IMR-90 (cell line): Measurements from ENCODE around the gene PLCH1. TPM values are rescaled to one million over a fixed set of nuclear protein-coding genes. Genes with fewer than 3 reads are reported as not detected.

Experiments
- ATAC-seq: fragments of 200-7000 bp; cut with Tn5 transposase; 2 replicates; pipeline ENCODE4 v1.9.1; 2020; ENCODE audit warnings: low read depth, mild to moderate bottlenecking, moderate library complexity
- BruUV-seq: library from RNA; stranded (reverse); fragments of 400-500 nt; replicated peaks from 2 replicates; lab custom pipeline; 2021; lab: Mats Ljungman, UMichigan
- CTCF ChIA-PET: fragments of 300-600 bp; formaldehyde crosslinking; extraction: SDS; loops from one replicate; lab custom pipeline; 2021; ENCODE audit warnings: antibody characterized with exemption; lab: Yijun Ruan, JAX
- POLR2A ChIA-PET: fragments of 300-600 bp; sonication (Branson Sonifier 250); formaldehyde crosslinking; loops from one replicate; lab custom pipeline; 2022; ENCODE audit warnings: antibody characterized with exemption; ENCODE audit not compliant: unreplicated experiment; lab: Charles Lee
- DNase-seq: peaks from one replicate; pipeline ENCODE4 v3.0.0; 2013
- H2AFZ ChIP-seq: replicated peaks from 2 replicates; pipeline ENCODE3; 2013; ENCODE audit warnings: low read length, mild to moderate bottlenecking; ENCODE audit not compliant: poor library complexity
- H2AK5ac ChIP-seq: 2 replicates; pipeline ENCODE4 v1.6.1; 2013; ENCODE audit warnings: low read depth, low read length, inconsistent platforms
- H2AK9ac ChIP-seq: replicated peaks from 2 replicates; pipeline ENCODE3; 2013; ENCODE audit warnings: mild to moderate bottlenecking, low read depth, low read length, moderate library complexity; ENCODE audit not compliant: poor library complexity
- H2BK120ac ChIP-seq: 2 replicates; pipeline ENCODE4 v1.6.1; 2013; ENCODE audit warnings: low read depth, low read length, inconsistent platforms
- H2BK15ac ChIP-seq: 3 replicates; pipeline ENCODE4 v1.6.1; 2013; ENCODE audit warnings: low read depth, low read length, inconsistent platforms
- H2BK20ac ChIP-seq: 2 replicates; pipeline ENCODE4 v1.6.1; 2013; ENCODE audit warnings: low read depth, mild to moderate bottlenecking, inconsistent platforms, low read length, moderate library complexity
- H2BK5ac ChIP-seq: 2 replicates; pipeline ENCODE4 v1.6.1; 2013; ENCODE audit warnings: mild to moderate bottlenecking, low read depth, low read length, inconsistent platforms; ENCODE audit not compliant: poor library complexity, severe bottlenecking
- H3K14ac ChIP-seq: replicated peaks from 2 replicates; pipeline ENCODE4 v1.6.1; 2013; ENCODE audit warnings: low read depth, low read length, inconsistent platforms
- H3K18ac ChIP-seq: 2 replicates; pipeline ENCODE4 v1.6.1; 2013; ENCODE audit warnings: low read depth, low read length, control low read depth
- H3K23ac ChIP-seq: 2 replicates; pipeline ENCODE4 v1.6.1; 2013; ENCODE audit warnings: low read depth, low read length, inconsistent platforms
- H3K27ac ChIP-seq: 2 replicates; pipeline ENCODE4 v1.5.1; 2013; ENCODE audit warnings: mild to moderate bottlenecking, control low read depth, low read length; ENCODE audit not compliant: insufficient read depth
- H3K27me3 ChIP-seq: 2 replicates; pipeline ENCODE4 v1.6.1; 2013; ENCODE audit warnings: low read length; ENCODE audit not compliant: control insufficient read depth, insufficient read depth
- H3K36me3 ChIP-seq: 2 replicates; pipeline ENCODE4 v1.6.1; 2013; ENCODE audit warnings: low read length, mixed read lengths; ENCODE audit not compliant: control insufficient read depth, insufficient read depth
- H3K4ac ChIP-seq: 2 replicates; pipeline ENCODE4 v1.6.1; 2013; ENCODE audit warnings: low read depth, low read length, inconsistent platforms
- H3K4me1 ChIP-seq: 2 replicates; pipeline ENCODE4 v1.6.1; 2013; ENCODE audit warnings: low read length, mixed read lengths; ENCODE audit not compliant: control insufficient read depth, insufficient read depth
- H3K4me2 ChIP-seq: 2 replicates; pipeline ENCODE4 v1.6.1; 2013; ENCODE audit warnings: low read depth, mild to moderate bottlenecking, control low read depth, low read length, moderate library complexity
- H3K4me3 ChIP-seq: 2 replicates; pipeline ENCODE4 v1.5.1; 2013; ENCODE audit warnings: low read depth, mild to moderate bottlenecking, control low read depth, low read length, moderate library complexity; ENCODE audit not compliant: insufficient read depth
- H3K56ac ChIP-seq: 2 replicates; pipeline ENCODE4 v1.6.1; 2013; ENCODE audit warnings: low read length, inconsistent platforms; ENCODE audit not compliant: insufficient read depth; ENCODE audit errors: extremely low read depth
- H3K79me1 ChIP-seq, 2 experiments: 2 replicates each; pipeline ENCODE4 v1.6.1; 2013; ENCODE audit warnings: low read length in 2 of 2, inconsistent platforms in 1 of 2, low read depth in 1 of 2
- H3K9ac ChIP-seq: 2 replicates; pipeline ENCODE4 v1.6.1; 2013; ENCODE audit warnings: low read depth, low read length, control low read depth
- H3K9me1 ChIP-seq: 2 replicates; pipeline ENCODE4 v1.6.1; 2013; ENCODE audit warnings: low read length, inconsistent platforms; ENCODE audit not compliant: insufficient read depth
- H3K9me3 ChIP-seq: 2 replicates; pipeline ENCODE4 v1.6.1; 2013; ENCODE audit warnings: low read length; ENCODE audit not compliant: control insufficient read depth, insufficient read depth
- H4K20me1 ChIP-seq: 2 replicates; pipeline ENCODE4 v1.6.1; 2013; ENCODE audit warnings: low read length, inconsistent platforms; ENCODE audit not compliant: insufficient read depth
- H4K5ac ChIP-seq: 2 replicates; pipeline ENCODE4 v1.6.1; 2013; ENCODE audit warnings: mild to moderate bottlenecking, low read depth, low read length, control low read depth
- H4K8ac ChIP-seq, 2 experiments: 2 replicates each; pipeline ENCODE4 v1.6.1; 2013; ENCODE audit warnings: low read depth in 2 of 2, low read length in 2 of 2, control low read depth in 1 of 2, inconsistent platforms in 1 of 2
- H4K91ac ChIP-seq: 2 replicates; pipeline ENCODE4 v1.6.1; 2013; ENCODE audit warnings: low read depth, low read length, inconsistent platforms; ENCODE audit not compliant: insufficient read depth
- CHD1 ChIP-seq: IDR thresholded peaks from 2 replicates; pipeline ENCODE4 v1.6.1; 2012; ENCODE audit warnings: low read depth, low read length, improper control_type of control experiment
- NFE2L2 ChIP-seq: fragments of 150-350 bp; IDR thresholded peaks from 2 replicates; pipeline ENCODE4 v1.6.1; 2016; ENCODE audit warnings: low read depth, mild to moderate bottlenecking, low read length
- RAD21 ChIP-seq: IDR thresholded peaks from 2 replicates; pipeline ENCODE4 v1.6.1; 2012; ENCODE audit warnings: low read length, improper control_type of control experiment
- RFX5 ChIP-seq: IDR thresholded peaks from 2 replicates; pipeline ENCODE4 v1.8.0; 2012; ENCODE audit warnings: low read depth, mild to moderate bottlenecking, low read length, moderate library complexity
- SMC3 ChIP-seq: fragments of 150-350 bp; IDR thresholded peaks from 2 replicates; pipeline ENCODE4 v1.6.1; 2016; ENCODE audit warnings: low read depth, mild to moderate bottlenecking, antibody characterized with exemption, low read length, moderate library complexity
- WGBS, 2 experiments: methylation state at CpG; one replicate each; pipeline versions ENCODE4 v1.1.5 to v1.1.7; 2013; ENCODE audit warnings: missing lambda C conversion rate in 2 of 2; ENCODE audit not compliant: insufficient read length in 1 of 2; ENCODE audit errors: extremely low coverage in 2 of 2; 5-methylcytosine and 5-hydroxymethylcytosine counted together
- dilution Hi-C: fragments of 300-500 bp; cut with HindIII; formaldehyde crosslinking; loops from one replicate; pipeline ENCODE4 v1.14.3; 2018; ENCODE audit warnings: low sequenced_read_pairs; ENCODE audit not compliant: unreplicated experiment
- in situ Hi-C: fragments of 300-500 bp; cut with MboI; formaldehyde crosslinking; loops from 3 replicates; pipeline ENCODE4 v1.14.3; 2019; ENCODE audit warnings: low sequenced_read_pairs, inconsistent platforms, mixed read lengths
- intact Hi-C: fragments of 100-400 bp; cut with micrococcal nuclease; formaldehyde crosslinking; loops from 2 replicates; pipeline ENCODE4 v1.10.0; 2022
- polyA plus RNA-seq, 3 experiments: library from polyadenylated mRNA; depleted of rRNA; stranded (reverse); fragments of >200 nt; gene quantifications; 2 replicates each; pipeline ENCODE4 v1.2.3, GENCODE V29; 2012; ENCODE audit warnings: low replicate concordance in 1 of 3
- total RNA-seq: library from RNA; depleted of rRNA; stranded (reverse); fragments of >200 nt; gene quantifications from 2 replicates; pipeline ENCODE4 v1.2.3, GENCODE V29; 2012

PLCH1 gene
- total and polyA plus RNA-seq, 2 of the 4 experiments (the other 2 are of a cell fraction), result not detected

DNA sequence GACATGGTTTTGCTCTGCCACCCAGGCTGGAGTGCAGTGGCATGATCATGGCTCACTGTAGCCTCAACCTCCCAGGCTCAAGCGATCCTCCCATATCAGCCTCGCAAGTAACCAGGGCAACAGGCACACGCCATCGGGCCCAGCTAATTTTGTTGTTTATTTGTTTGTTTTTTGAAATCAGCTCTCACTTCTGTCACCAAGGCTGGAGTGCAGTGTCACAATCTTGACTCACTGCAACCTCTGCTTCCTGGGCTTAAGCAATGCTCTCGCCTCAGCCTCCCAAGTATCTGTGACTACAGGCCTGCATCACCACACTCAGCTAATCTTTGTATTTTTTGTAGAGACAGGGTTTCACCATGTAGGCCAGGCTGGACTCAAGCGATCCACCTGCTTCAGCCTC is 26.3 kb upstream of the PLCH1 start:
- Histone ChIP-seq H2AFZ (no peak overlapping the region), H3K36me3 (no peaks in the 10 kb centered on the region), H4K8ac (no peak overlapping the region), H3K27ac (no peak overlapping the region), H3K4me3 (no peak overlapping the region), H2BK5ac (no peak overlapping the region), H4K20me1 (no peaks in the 10 kb centered on the region), H3K14ac (no peak overlapping the region), H2AK5ac (no peak overlapping the region), H3K4me2 (no peak overlapping the region), H3K9me3 (no peaks in the 10 kb centered on the region), H4K5ac (no peak overlapping the region), H3K56ac (no peak overlapping the region), H3K4ac (no peak overlapping the region), H2BK15ac (no peak overlapping the region), H4K91ac (no peak overlapping the region), H3K79me1 (no peaks in the 10 kb centered on the region), H3K23ac (no peak overlapping the region), H2AK9ac (no peak overlapping the region), H2BK20ac (no peak overlapping the region), H3K9me1 (peaks cover 2% of the 10 kb centered on the region; the same call in 1 of the 2 replicates), H3K27me3 (no peaks in the 10 kb centered on the region), H2BK120ac (no peak overlapping the region), H3K9ac (no peak overlapping the region), H3K4me1 (no peaks in the 10 kb centered on the region), H3K18ac (no peak overlapping the region)
- no TSS peak for BruUV-seq
- no CpG with 5 or more reads among the region's 6 CpGs for WGBS, 2 experiments
- in situ Hi-C loops (no loop called here), dilution Hi-C loops (no loop called here), intact Hi-C loops (no loop called here)
- ATAC-seq, result no peak
- ChIA-PET POLR2A (no interaction called here), CTCF (no interaction called here)
- no peak for TF ChIP-seq CHD1
- TF ChIP-seq SMC3, result no peak
- TF ChIP-seq RFX5, result no peak
- no peak for TF ChIP-seq RAD21
- TF ChIP-seq NFE2L2, result no peak
- no peak for DNase-seq
